Measurements from ENCODE around the gene MTMR3. TPM values are rescaled to one million over a fixed set of nuclear protein-coding genes. Genes with fewer than 3 reads are reported as not detected.

Gene MTMR3
- total and polyA plus RNA-seq, 2 experiments from 2014 or later: 12.6 to 22.2 TPM

DNA sequence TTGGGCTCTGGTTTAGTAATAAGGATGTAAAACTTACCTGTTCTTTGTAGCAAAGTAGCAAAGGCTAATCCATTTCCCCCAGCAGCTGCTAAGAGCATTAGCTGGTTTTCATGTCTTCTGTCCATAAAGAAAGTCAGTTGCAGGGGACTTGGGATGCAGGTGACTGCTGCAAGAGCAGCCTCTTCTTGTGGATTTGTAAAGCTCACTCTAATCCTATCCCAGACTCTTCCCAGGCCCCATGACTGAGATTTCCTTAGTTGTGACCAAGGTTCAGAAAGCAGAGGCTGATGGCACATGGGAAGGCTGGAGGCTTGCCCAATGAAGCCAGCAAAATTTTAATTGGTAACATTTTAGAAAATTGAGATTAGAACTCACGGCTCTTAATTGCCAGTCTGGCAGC is 102.9 kb downstream of the MTMR3 start:
- no peak for TF ChIP-seq EZH2 (IDR thresholded peaks at IDR 0.05; ENCODE audit: insufficient read depth, poor library complexity, severe bottlenecking)
- no peak for TF ChIP-seq EZH2phosphoT487 (IDR thresholded peaks at IDR 0.05; ENCODE audit: insufficient read depth, low read depth)
- Histone ChIP-seq H3K79me2 (ENCODE audit: insufficient read depth) (0 out of 2 replicates have a peak, but pooled peaks cover 7% of the 10 kb centered on the region), H3K9me3 (ENCODE audit: low read depth) (no peaks in the 10 kb centered on the region), H3K4me2 (ENCODE audit: unreplicated experiment) (no peak overlapping the region), H3K9ac (no peak overlapping the region), H3K27ac (no peak overlapping the region), H3K9me2 (ENCODE audit: insufficient read depth) (no peaks in the 10 kb centered on the region), H3K27me3 (replicated peaks; ENCODE audit: insufficient read depth) (no peaks in the 10 kb centered on the region), H3K36me3 (ENCODE audit: low read depth) (peaks cover 5% of the 10 kb centered on the region), H2AFZ (no peak overlapping the region), H3F3A (ENCODE audit: insufficient read depth) (no peaks in the 10 kb centered on the region), H4K20me1 (ENCODE audit: insufficient read depth) (no peaks in the 10 kb centered on the region), H3K4me3 (no peak overlapping the region), H3K4me1 (ENCODE audit: insufficient read depth) (no peaks in the 10 kb centered on the region; the same call in 1 of the 2 replicates)
- WGBS, 2 experiments (ENCODE audit: low coverage in 1 of 2, low lambda C conversion rate in 2 of 2, missing lambda C conversion rate in 2 of 2): 92 to 100% methylated on average over 1 of the region's 1 CpG
- in situ Hi-C loops (cut with MboI): no loop called here
- no peak for DNase-seq

DNA sequence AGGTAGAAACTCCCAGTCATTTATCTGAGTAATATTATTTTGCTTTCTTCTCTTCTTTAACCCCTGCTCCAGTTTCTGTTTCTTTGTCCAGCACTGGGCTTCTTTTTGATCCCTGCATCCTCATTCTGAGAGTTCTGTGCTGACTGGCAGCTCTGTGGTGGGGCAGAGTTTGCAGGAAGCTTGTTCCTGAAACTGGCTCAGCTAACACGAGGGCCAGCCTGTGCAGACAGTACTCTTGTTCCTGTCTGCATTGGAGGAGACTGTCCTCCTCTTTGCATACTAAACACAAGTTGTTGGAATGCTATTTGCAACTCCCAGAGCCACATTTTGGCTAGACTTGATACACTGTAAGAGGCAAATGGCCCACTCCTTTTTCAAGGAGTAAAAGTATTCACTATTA is 104.2 kb downstream of the MTMR3 start:
- in situ Hi-C loops (cut with MboI): no loop called here
- Histone ChIP-seq H3K9me3 (ENCODE audit: low read depth) (no peaks in the 10 kb centered on the region), H3K36me3 (ENCODE audit: low read depth) (peaks cover 5% of the 10 kb centered on the region), H3F3A (ENCODE audit: insufficient read depth) (no peaks in the 10 kb centered on the region), H2AFZ (no peak overlapping the region), H3K27ac (no peak overlapping the region), H3K4me2 (ENCODE audit: unreplicated experiment) (no peak overlapping the region), H3K4me1 (ENCODE audit: insufficient read depth) (no peaks in the 10 kb centered on the region; the same call in 1 of the 2 replicates), H3K27me3 (replicated peaks; ENCODE audit: insufficient read depth) (no peaks in the 10 kb centered on the region), H3K9me2 (ENCODE audit: insufficient read depth) (no peaks in the 10 kb centered on the region), H3K9ac (no peak overlapping the region), H4K20me1 (ENCODE audit: insufficient read depth) (no peaks in the 10 kb centered on the region), H3K79me2 (ENCODE audit: insufficient read depth) (0 out of 2 replicates have a peak, but pooled peaks cover 7% of the 10 kb centered on the region), H3K4me3 (no peak overlapping the region)
- WGBS, 2 experiments (ENCODE audit: low coverage in 1 of 2, low lambda C conversion rate in 2 of 2, missing lambda C conversion rate in 2 of 2): 5 to 17% methylated on average over 1 of the region's 1 CpG
- TF ChIP-seq EZH2phosphoT487 (IDR thresholded peaks at IDR 0.05; ENCODE audit: insufficient read depth, low read depth) (no peak), EZH2 (IDR thresholded peaks at IDR 0.05; ENCODE audit: insufficient read depth, poor library complexity, severe bottlenecking) (no peak)
- DNase-seq: no peak

DNA sequence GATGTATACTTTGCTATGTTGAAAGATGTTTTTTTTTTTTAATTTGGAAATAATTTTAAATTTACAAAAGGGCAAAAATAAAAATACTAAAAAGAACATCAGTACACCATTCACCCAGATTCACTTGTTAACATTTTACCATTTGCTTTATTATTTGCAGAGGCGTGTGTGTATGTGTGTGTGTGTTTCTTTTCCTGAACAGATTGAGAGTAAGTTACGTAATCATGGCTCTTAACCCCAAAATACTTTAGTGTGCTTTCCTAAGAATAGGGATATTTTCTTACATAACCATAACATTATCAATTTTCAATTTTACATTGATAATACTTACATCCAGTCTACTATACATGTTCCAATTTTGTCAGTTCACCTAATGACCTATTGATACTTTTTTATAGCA is 105.7 kb downstream of the MTMR3 start:
- Histone ChIP-seq H3F3A (ENCODE audit: insufficient read depth) (peaks cover 13% of the 10 kb centered on the region), H3K4me2 (ENCODE audit: unreplicated experiment) (no peak overlapping the region), H3K27ac (no peak overlapping the region), H3K36me3 (ENCODE audit: low read depth) (peaks cover 5% of the 10 kb centered on the region), H3K27me3 (replicated peaks; ENCODE audit: insufficient read depth) (no peaks in the 10 kb centered on the region), H2AFZ (no peak overlapping the region), H3K79me2 (ENCODE audit: insufficient read depth) (0 out of 2 replicates have a peak, but pooled peaks cover 7% of the 10 kb centered on the region), H3K9me2 (ENCODE audit: insufficient read depth) (no peaks in the 10 kb centered on the region), H3K4me1 (ENCODE audit: insufficient read depth) (peaks cover 12% of the 10 kb centered on the region), H3K4me3 (no peak overlapping the region), H3K9ac (no peak overlapping the region), H3K9me3 (ENCODE audit: low read depth) (no peaks in the 10 kb centered on the region), H4K20me1 (ENCODE audit: insufficient read depth) (no peaks in the 10 kb centered on the region)
- in situ Hi-C loops (cut with MboI): no loop called here
- TF ChIP-seq EZH2phosphoT487 (IDR thresholded peaks at IDR 0.05; ENCODE audit: insufficient read depth, low read depth): no peak
- no peak for TF ChIP-seq EZH2 (IDR thresholded peaks at IDR 0.05; ENCODE audit: insufficient read depth, poor library complexity, severe bottlenecking)
- 95 to 99% methylated on average over 2 of the region's 2 CpGs for WGBS, 2 experiments (ENCODE audit: low coverage in 1 of 2, low lambda C conversion rate in 2 of 2, missing lambda C conversion rate in 2 of 2)
- no peak for DNase-seq

DNA sequence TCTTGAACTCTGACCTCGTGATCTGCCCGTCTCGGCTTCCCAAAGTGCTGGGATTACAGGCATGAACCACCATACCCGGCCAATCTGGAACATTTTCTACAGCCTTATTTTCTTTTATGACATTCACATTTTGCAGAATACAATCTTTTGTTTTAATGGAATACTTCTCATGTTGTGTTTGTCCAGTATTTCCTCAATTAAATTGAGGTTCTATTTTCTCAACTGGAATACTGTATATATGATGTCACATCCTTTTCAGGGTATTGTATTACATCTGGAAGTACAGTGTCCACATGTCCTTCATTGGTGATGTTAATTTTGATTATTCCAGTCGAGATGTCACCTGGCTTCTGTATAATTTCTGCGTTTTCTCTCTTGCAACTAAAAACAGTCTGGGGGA is 106.5 kb downstream of the MTMR3 start:
- no peaks in the 10 kb centered on the region for H3K9me3 ChIP-seq (ENCODE audit: low read depth)
- WGBS, 2 experiments (ENCODE audit: low coverage in 1 of 2, low lambda C conversion rate in 2 of 2, missing lambda C conversion rate in 2 of 2): 95 to 98% methylated on average over 6 of the region's 6 CpGs
- H4K20me1 ChIP-seq (ENCODE audit: insufficient read depth): peaks cover 4% of the 10 kb centered on the region; the same call in 1 of the 2 replicates
- H3K4me1 ChIP-seq (ENCODE audit: insufficient read depth): peaks cover 18% of the 10 kb centered on the region
- H3K27ac ChIP-seq: no peak overlapping the region
- no peak overlapping the region for H3K9ac ChIP-seq
- no peak overlapping the region for H3K4me3 ChIP-seq
- no peak overlapping the region for H3K4me2 ChIP-seq (ENCODE audit: unreplicated experiment)
- H3K27me3 ChIP-seq (replicated peaks; ENCODE audit: insufficient read depth): no peaks in the 10 kb centered on the region
- H3K36me3 ChIP-seq (ENCODE audit: low read depth): peaks cover 5% of the 10 kb centered on the region
- in situ Hi-C loops (cut with MboI): no loop called here
- TF ChIP-seq EZH2 (IDR thresholded peaks at IDR 0.05; ENCODE audit: insufficient read depth, poor library complexity, severe bottlenecking) (no peak), EZH2phosphoT487 (IDR thresholded peaks at IDR 0.05; ENCODE audit: insufficient read depth, low read depth) (no peak)
- H3F3A ChIP-seq (ENCODE audit: insufficient read depth): peaks cover 19% of the 10 kb centered on the region
- no peak for DNase-seq
- H3K9me2 ChIP-seq (ENCODE audit: insufficient read depth): no peaks in the 10 kb centered on the region
- H2AFZ ChIP-seq: no peak overlapping the region
- 0 out of 2 replicates have a peak, but pooled peaks cover 7% of the 10 kb centered on the region for H3K79me2 ChIP-seq (ENCODE audit: insufficient read depth)

Data from GM23248 (cell line).